GM12875 (cell line): ENCODE measurements around the gene CHSY3.

Experiments
- H3K4me3 ChIP-seq: one replicate; pipeline ENCODE4 v1.5.1; 2011; ENCODE audit warnings: low read depth, low read length, control low read depth
- CTCF ChIP-seq: IDR thresholded peaks from 2 replicates; pipeline ENCODE4 v1.5.1; 2011; ENCODE audit warnings: low read depth, mild to moderate bottlenecking, control low read depth, inconsistent platforms, low read length, moderate library complexity, borderline replicate concordance; ENCODE audit not compliant: insufficient read depth

CHSY3 gene

GRCh38 chr5:130068101-130068500 is 163.8 kb downstream of the CHSY3 start:
- H3K4me3 ChIP-seq = no peak overlapping the region
- TF ChIP-seq CTCF = no peak

GRCh38 chr5:130068988-130069387 is 164.7 kb downstream of the CHSY3 start:
- no peak overlapping the region for H3K4me3 ChIP-seq
- no peak for TF ChIP-seq CTCF

- no peak for TF ChIP-seq CTCF
- no peak overlapping the region for H3K4me3 ChIP-seq
These were observed 170.6 kb downstream of the CHSY3 start for GRCh38 chr5:130074820-130075219.

GRCh38 chr5:130077007-130077406 is 172.7 kb downstream of the CHSY3 start:
- no peak overlapping the region for H3K4me3 ChIP-seq
- no peak for TF ChIP-seq CTCF

- no peak overlapping the region for H3K4me3 ChIP-seq
- TF ChIP-seq CTCF = no peak
These were observed 174.4 kb downstream of the CHSY3 start for GRCh38 chr5:130078661-130079060.

- no peak for TF ChIP-seq CTCF
- no peak overlapping the region for H3K4me3 ChIP-seq
These were observed 186.5 kb downstream of the CHSY3 start for GRCh38 chr5:130090569-130091270.

- H3K4me3 ChIP-seq = no peak overlapping the region
- no peak for TF ChIP-seq CTCF
These were observed 188.7 kb downstream of the CHSY3 start for GRCh38 chr5:130092991-130093390.
